Keratinocyte (primary cell): ENCODE data around the gene DEDD.

Experiments used
- CTCF ChIP-seq, 3 experiments: IDR thresholded peaks in 1 of 3; conservative IDR thresholded peaks in 1 of 3; optimal IDR thresholded peaks in 1 of 3; 2 replicates in 2 of 3; 3 replicates in 1 of 3; pipeline versions ENCODE3 to v1.5.1; 2011; ENCODE audit warnings: low read length in 3 of 3, mild to moderate bottlenecking in 3 of 3, moderate library complexity in 2 of 3, control low read depth in 1 of 3, inconsistent platforms in 1 of 3; ENCODE audit not compliant: insufficient read depth in 2 of 3; ENCODE audit errors: extremely low read depth in 1 of 3
- EZH2 ChIP-seq: IDR thresholded peaks from one replicate; pipeline ENCODE4 v1.6.1; 2012; ENCODE audit warnings: inconsistent platforms, mild to moderate bottlenecking, low read length, moderate library complexity

- TF ChIP-seq EZH2 (no peak), CTCF (optimal IDR thresholded peaks at IDR 0.05 in 1 of 3, IDR thresholded peaks at IDR 0.05 in 1 of 3, conservative IDR thresholded peaks at IDR 0.05 in 1 of 3; ENCODE audit: extremely low read depth in 1 of 3, insufficient read depth in 2 of 3, low read length in 3 of 3) (no peak)
Observed at GRCh38 chr1:161173711-161174110, 41.2 kb upstream of the DEDD start.
